GM12874 (cell line): Measurements from ENCODE around the gene HYAL2.

Source experiments
- TF ChIP-seq, protein P1 (sequence below): IDR thresholded peaks from 2 replicates; pipeline ENCODE4 v1.5.1; 2011; ENCODE audit warnings: low read depth, mild to moderate bottlenecking, control low read depth, low read length, moderate library complexity; ENCODE audit not compliant: insufficient read depth

The HYAL2 gene

DNA sequence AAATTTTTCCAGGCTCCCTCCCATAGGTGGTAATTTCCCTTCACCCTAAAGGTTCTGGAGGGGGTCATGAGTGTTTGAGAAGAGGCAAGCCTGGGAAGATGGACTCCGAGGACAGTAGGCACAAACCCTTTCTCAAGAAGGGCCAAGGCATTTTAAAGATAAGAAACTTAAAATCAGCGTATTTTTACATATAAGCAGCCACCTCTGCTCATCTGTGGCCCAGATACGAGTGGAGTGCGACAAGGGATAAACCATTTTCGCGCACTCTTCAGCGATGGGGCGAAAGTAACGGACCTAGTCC lies 17.6 kb upstream of the HYAL2 start:
- TF ChIP-seq, protein P1, sequence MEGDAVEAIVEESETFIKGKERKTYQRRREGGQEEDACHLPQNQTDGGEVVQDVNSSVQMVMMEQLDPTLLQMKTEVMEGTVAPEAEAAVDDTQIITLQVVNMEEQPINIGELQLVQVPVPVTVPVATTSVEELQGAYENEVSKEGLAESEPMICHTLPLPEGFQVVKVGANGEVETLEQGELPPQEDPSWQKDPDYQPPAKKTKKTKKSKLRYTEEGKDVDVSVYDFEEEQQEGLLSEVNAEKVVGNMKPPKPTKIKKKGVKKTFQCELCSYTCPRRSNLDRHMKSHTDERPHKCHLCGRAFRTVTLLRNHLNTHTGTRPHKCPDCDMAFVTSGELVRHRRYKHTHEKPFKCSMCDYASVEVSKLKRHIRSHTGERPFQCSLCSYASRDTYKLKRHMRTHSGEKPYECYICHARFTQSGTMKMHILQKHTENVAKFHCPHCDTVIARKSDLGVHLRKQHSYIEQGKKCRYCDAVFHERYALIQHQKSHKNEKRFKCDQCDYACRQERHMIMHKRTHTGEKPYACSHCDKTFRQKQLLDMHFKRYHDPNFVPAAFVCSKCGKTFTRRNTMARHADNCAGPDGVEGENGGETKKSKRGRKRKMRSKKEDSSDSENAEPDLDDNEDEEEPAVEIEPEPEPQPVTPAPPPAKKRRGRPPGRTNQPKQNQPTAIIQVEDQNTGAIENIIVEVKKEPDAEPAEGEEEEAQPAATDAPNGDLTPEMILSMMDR = no peak

DNA sequence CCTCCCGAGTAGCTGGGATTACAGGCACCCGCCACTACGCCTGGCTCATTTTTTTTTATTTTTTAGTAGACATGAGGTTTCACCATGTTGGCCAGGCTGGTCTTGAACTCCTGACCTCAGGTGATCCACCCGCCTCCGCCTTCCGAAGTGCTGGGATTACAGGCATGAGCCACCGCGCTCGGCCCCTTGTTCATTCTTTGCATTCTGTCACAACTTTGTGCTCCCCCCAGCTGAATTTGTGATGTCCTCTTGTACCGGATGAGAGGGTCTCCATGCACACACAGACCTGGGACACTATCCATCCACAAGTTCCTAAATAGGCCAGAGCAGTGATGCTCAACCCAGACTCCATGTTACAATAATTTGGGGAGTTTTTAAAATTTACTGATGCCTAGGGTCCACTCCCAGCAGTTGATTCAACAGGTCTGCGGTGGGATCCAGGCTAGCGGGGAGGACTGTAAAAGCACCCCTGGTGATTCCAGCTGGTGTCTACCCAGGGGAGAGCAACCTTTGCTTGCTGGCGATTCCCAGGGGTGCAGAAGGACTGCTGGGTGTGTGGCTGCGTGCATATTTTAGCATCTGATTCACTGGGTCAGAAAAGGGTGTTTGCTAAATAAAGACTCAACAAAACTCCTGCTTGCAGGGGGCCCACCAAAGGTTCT lies 17.1 kb upstream of the HYAL2 start:
- TF ChIP-seq, protein P1 = no peak

DNA sequence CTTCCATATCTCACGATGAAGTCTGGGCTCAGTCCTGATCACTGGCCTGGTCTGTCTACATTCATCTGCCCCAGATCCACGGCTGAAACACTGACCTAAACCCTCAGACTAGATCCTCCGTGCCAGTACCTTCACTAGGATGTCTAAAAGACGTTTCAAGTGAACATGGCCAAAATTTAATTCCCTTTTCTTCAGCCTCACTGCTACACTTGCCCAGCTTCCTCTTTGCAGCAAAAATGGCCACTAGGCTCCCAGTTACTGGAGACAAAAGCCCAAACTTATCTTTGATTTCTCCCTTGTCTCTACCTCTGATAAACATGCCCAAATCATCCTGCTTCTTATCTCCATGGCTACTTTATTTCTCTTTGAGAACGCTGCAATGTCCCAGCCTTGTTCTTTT lies 16.4 kb upstream of the HYAL2 start:
- TF ChIP-seq, protein P1 = no peak

DNA sequence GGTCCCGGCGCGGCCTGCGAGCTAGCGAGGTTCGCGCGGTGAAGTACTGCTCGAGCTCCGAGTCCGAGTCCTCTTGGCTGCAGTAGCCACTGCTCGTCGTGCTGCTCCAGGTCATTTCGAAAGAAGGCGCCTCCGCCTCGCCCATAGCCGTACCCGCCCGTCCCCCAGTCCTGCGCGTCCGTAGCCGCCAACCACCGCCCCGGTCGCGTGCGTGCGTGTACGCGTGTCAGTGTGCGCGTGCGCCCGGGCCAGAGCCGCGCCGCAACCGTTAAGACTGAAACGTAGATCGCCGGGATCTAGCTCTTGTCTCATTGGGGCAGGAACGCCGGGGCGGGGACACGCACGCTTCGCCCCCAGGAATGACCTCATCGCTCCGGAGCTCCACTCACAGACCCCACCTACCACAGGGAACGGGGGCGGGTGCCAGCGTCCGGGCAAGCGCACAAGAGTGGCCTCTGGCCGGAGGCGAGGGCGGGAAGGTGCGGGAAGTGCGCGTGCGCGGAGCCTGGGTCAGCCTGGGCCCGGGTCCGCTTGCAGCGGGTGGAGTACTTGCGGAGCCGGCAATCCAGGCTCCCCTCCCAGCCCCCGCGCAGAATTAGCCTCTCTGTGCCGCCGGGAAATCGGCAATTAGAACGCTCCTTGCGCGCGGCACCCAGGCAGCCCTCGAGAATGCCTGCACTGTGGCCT lies 14.8 kb upstream of the HYAL2 start:
- TF ChIP-seq, protein P1 = no peak

DNA sequence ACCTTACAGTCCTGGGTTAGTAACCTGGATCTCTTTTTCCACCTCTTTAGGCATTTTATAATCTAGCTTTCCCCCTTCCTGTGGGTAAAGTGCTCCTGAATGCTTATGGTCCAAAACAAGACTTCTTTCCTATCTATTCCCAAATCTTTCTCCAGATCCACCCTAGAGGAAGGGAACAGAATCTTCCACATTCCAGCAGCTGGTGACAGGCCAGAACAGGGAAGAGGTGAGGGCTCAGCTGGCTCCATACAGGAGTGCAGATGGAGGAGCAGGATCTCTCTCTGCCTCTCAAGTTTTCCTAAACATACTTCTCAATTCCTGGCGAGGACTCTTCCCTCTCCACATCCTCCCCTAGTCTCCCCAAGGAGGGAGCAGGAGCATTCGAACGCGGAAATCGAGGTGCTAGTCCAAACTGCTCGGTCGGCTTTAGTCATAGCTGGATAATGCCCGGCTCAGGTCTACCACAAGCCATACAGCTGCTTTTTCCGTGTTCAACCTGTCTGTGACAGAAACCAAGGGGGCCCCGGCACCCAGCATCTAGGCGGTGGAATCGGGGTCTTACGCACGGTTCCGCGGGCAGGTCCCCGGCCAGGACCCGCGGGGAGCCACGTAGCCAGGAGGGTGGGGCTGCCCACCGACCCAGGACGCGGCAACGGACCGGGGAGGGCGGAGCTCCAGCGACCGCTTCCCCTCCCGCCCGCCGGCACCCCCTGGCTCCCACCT lies 14.1 kb upstream of the HYAL2 start:
- TF ChIP-seq, protein P1 = no peak

DNA sequence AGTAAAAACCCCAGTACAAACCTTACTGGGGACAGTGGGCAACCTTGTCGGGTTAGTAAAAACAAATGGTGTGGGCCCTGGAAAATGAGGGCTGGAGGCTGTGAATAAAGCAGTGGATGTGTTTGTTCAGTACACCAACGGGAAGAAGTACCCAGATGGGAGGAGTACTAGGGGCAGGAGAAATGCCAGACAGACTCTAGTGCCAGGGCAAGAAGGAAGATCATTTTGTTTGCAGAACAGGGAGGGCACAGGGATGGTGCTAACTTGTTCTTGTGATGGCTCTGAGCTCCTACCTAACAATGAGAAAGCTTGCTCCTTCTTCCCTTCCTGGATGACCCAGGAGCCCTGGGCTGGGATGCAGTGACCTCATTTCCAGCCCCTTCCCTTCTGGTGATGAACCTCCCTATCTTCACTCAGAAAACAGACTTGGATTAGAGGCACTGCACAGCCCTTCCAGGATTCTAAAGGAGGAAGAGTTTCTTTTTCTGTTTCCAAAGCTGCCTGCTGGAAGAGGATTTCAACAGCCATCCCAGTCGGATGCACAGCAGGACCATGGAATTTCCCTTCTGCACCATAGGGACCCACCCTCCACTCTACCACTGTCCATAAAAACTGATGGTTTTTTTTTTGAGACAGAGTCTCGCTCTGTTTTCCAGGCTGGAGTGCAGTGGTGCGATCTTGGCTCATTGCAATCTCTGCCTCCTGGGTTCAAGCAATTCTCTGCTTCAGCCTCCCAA lies 12.0 kb upstream of the HYAL2 start:
- TF ChIP-seq, protein P1 = no peak

DNA sequence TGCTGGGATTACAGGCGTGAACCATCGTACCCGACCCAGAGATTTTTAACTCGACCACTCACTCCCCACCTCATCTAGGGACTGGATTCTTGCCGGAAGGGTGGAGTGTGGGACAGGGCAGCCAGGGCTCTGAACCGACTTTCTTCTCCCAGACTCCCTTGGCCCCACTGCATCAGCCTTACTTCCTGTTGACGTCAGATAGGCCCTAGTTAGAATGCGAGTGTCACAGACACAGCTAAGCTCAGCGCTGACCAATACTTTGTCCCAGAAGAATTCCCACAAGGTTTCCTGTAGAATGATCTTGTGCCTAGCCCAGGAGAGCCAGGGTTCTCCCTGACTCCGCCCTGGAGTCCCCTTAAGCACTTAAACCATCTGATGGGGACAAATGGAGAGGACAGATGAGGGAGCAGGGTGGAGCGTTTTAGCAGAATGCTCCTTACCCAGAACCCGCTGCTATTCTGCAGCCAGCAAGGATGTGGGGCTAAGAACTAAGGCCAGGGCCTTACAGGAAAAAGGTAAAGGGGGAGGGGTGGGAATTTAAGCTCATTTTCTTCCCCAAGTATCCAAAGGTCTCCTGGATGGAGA lies 11.3 kb upstream of the HYAL2 start:
- TF ChIP-seq, protein P1 = no peak
